IMR-90 (cell line): ENCODE measurements around the gene OGT. TPM values are rescaled to one million over a fixed set of nuclear protein-coding genes. Genes with fewer than 3 reads are reported as not detected.

Source experiments
- ATAC-seq: fragments of 200-7000 bp; cut with Tn5 transposase; 2 replicates; pipeline ENCODE4 v1.9.1; 2020; ENCODE audit warnings: low read depth, mild to moderate bottlenecking, moderate library complexity
- BruUV-seq: library from RNA; stranded (reverse); fragments of 400-500 nt; replicated peaks from 2 replicates; lab custom pipeline; 2021; lab: Mats Ljungman, UMichigan
- CTCF ChIA-PET: fragments of 300-600 bp; formaldehyde crosslinking; extraction: SDS; loops from one replicate; lab custom pipeline; 2021; ENCODE audit warnings: antibody characterized with exemption; lab: Yijun Ruan, JAX
- POLR2A ChIA-PET: fragments of 300-600 bp; sonication (Branson Sonifier 250); formaldehyde crosslinking; loops from one replicate; lab custom pipeline; 2022; ENCODE audit warnings: antibody characterized with exemption; ENCODE audit not compliant: unreplicated experiment; lab: Charles Lee
- DNase-seq: peaks from one replicate; pipeline ENCODE4 v3.0.0; 2013
- H2AFZ ChIP-seq: replicated peaks from 2 replicates; pipeline ENCODE3; 2013; ENCODE audit warnings: low read length, mild to moderate bottlenecking; ENCODE audit not compliant: poor library complexity
- H2AK5ac ChIP-seq: 2 replicates; pipeline ENCODE4 v1.6.1; 2013; ENCODE audit warnings: low read depth, low read length, inconsistent platforms
- H2AK9ac ChIP-seq: replicated peaks from 2 replicates; pipeline ENCODE3; 2013; ENCODE audit warnings: mild to moderate bottlenecking, low read depth, low read length, moderate library complexity; ENCODE audit not compliant: poor library complexity
- H2BK120ac ChIP-seq: 2 replicates; pipeline ENCODE4 v1.6.1; 2013; ENCODE audit warnings: low read depth, low read length, inconsistent platforms
- H2BK15ac ChIP-seq: 3 replicates; pipeline ENCODE4 v1.6.1; 2013; ENCODE audit warnings: low read depth, low read length, inconsistent platforms
- H2BK20ac ChIP-seq: 2 replicates; pipeline ENCODE4 v1.6.1; 2013; ENCODE audit warnings: low read depth, mild to moderate bottlenecking, inconsistent platforms, low read length, moderate library complexity
- H2BK5ac ChIP-seq: 2 replicates; pipeline ENCODE4 v1.6.1; 2013; ENCODE audit warnings: mild to moderate bottlenecking, low read depth, low read length, inconsistent platforms; ENCODE audit not compliant: poor library complexity, severe bottlenecking
- H3K14ac ChIP-seq: replicated peaks from 2 replicates; pipeline ENCODE4 v1.6.1; 2013; ENCODE audit warnings: low read depth, low read length, inconsistent platforms
- H3K18ac ChIP-seq: 2 replicates; pipeline ENCODE4 v1.6.1; 2013; ENCODE audit warnings: low read depth, low read length, control low read depth
- H3K23ac ChIP-seq: 2 replicates; pipeline ENCODE4 v1.6.1; 2013; ENCODE audit warnings: low read depth, low read length, inconsistent platforms
- H3K27ac ChIP-seq: 2 replicates; pipeline ENCODE4 v1.5.1; 2013; ENCODE audit warnings: mild to moderate bottlenecking, control low read depth, low read length; ENCODE audit not compliant: insufficient read depth
- H3K27me3 ChIP-seq: 2 replicates; pipeline ENCODE4 v1.6.1; 2013; ENCODE audit warnings: low read length; ENCODE audit not compliant: control insufficient read depth, insufficient read depth
- H3K36me3 ChIP-seq: 2 replicates; pipeline ENCODE4 v1.6.1; 2013; ENCODE audit warnings: low read length, mixed read lengths; ENCODE audit not compliant: control insufficient read depth, insufficient read depth
- H3K4ac ChIP-seq: 2 replicates; pipeline ENCODE4 v1.6.1; 2013; ENCODE audit warnings: low read depth, low read length, inconsistent platforms
- H3K4me1 ChIP-seq: 2 replicates; pipeline ENCODE4 v1.6.1; 2013; ENCODE audit warnings: low read length, mixed read lengths; ENCODE audit not compliant: control insufficient read depth, insufficient read depth
- H3K4me2 ChIP-seq: 2 replicates; pipeline ENCODE4 v1.6.1; 2013; ENCODE audit warnings: low read depth, mild to moderate bottlenecking, control low read depth, low read length, moderate library complexity
- H3K4me3 ChIP-seq: 2 replicates; pipeline ENCODE4 v1.5.1; 2013; ENCODE audit warnings: low read depth, mild to moderate bottlenecking, control low read depth, low read length, moderate library complexity; ENCODE audit not compliant: insufficient read depth
- H3K56ac ChIP-seq: 2 replicates; pipeline ENCODE4 v1.6.1; 2013; ENCODE audit warnings: low read length, inconsistent platforms; ENCODE audit not compliant: insufficient read depth; ENCODE audit errors: extremely low read depth
- H3K79me1 ChIP-seq, 2 experiments: 2 replicates each; pipeline ENCODE4 v1.6.1; 2013; ENCODE audit warnings: low read length in 2 of 2, inconsistent platforms in 1 of 2, low read depth in 1 of 2
- H3K9ac ChIP-seq: 2 replicates; pipeline ENCODE4 v1.6.1; 2013; ENCODE audit warnings: low read depth, low read length, control low read depth
- H3K9me1 ChIP-seq: 2 replicates; pipeline ENCODE4 v1.6.1; 2013; ENCODE audit warnings: low read length, inconsistent platforms; ENCODE audit not compliant: insufficient read depth
- H3K9me3 ChIP-seq: 2 replicates; pipeline ENCODE4 v1.6.1; 2013; ENCODE audit warnings: low read length; ENCODE audit not compliant: control insufficient read depth, insufficient read depth
- H4K20me1 ChIP-seq: 2 replicates; pipeline ENCODE4 v1.6.1; 2013; ENCODE audit warnings: low read length, inconsistent platforms; ENCODE audit not compliant: insufficient read depth
- H4K5ac ChIP-seq: 2 replicates; pipeline ENCODE4 v1.6.1; 2013; ENCODE audit warnings: mild to moderate bottlenecking, low read depth, low read length, control low read depth
- H4K8ac ChIP-seq, 2 experiments: 2 replicates each; pipeline ENCODE4 v1.6.1; 2013; ENCODE audit warnings: low read depth in 2 of 2, low read length in 2 of 2, control low read depth in 1 of 2, inconsistent platforms in 1 of 2
- H4K91ac ChIP-seq: 2 replicates; pipeline ENCODE4 v1.6.1; 2013; ENCODE audit warnings: low read depth, low read length, inconsistent platforms; ENCODE audit not compliant: insufficient read depth
- CEBPB ChIP-seq: IDR thresholded peaks from 2 replicates; pipeline ENCODE4 v1.6.1; 2012; ENCODE audit warnings: low read depth, low read length, improper control_type of control experiment
- FOS ChIP-seq: fragments of 150-350 bp; IDR thresholded peaks from 2 replicates; pipeline ENCODE4 v1.6.1; 2016; ENCODE audit warnings: low read depth, low read length
- MAZ ChIP-seq: IDR thresholded peaks from 2 replicates; pipeline ENCODE4 v1.6.1; 2012; ENCODE audit warnings: low read depth, mild to moderate bottlenecking, low read length, improper control_type of control experiment, moderate library complexity, borderline replicate concordance
- MXI1 ChIP-seq: IDR thresholded peaks from 2 replicates; pipeline ENCODE4 v1.6.1; 2012; ENCODE audit warnings: low read depth, mild to moderate bottlenecking, low read length, moderate library complexity, borderline replicate concordance
- NFE2L2 ChIP-seq: fragments of 150-350 bp; IDR thresholded peaks from 2 replicates; pipeline ENCODE4 v1.6.1; 2016; ENCODE audit warnings: low read depth, mild to moderate bottlenecking, low read length
- RAD21 ChIP-seq: IDR thresholded peaks from 2 replicates; pipeline ENCODE4 v1.6.1; 2012; ENCODE audit warnings: low read length, improper control_type of control experiment
- RFX5 ChIP-seq: IDR thresholded peaks from 2 replicates; pipeline ENCODE4 v1.8.0; 2012; ENCODE audit warnings: low read depth, mild to moderate bottlenecking, low read length, moderate library complexity
- SMC3 ChIP-seq: fragments of 150-350 bp; IDR thresholded peaks from 2 replicates; pipeline ENCODE4 v1.6.1; 2016; ENCODE audit warnings: low read depth, mild to moderate bottlenecking, antibody characterized with exemption, low read length, moderate library complexity
- WGBS, 2 experiments: methylation state at CpG; one replicate each; pipeline versions ENCODE4 v1.1.5 to v1.1.7; 2013; ENCODE audit warnings: missing lambda C conversion rate in 2 of 2; ENCODE audit not compliant: insufficient read length in 1 of 2; ENCODE audit errors: extremely low coverage in 2 of 2; 5-methylcytosine and 5-hydroxymethylcytosine counted together
- dilution Hi-C: fragments of 300-500 bp; cut with HindIII; formaldehyde crosslinking; loops from one replicate; pipeline ENCODE4 v1.14.3; 2018; ENCODE audit warnings: low sequenced_read_pairs; ENCODE audit not compliant: unreplicated experiment
- in situ Hi-C: fragments of 300-500 bp; cut with MboI; formaldehyde crosslinking; loops from 3 replicates; pipeline ENCODE4 v1.14.3; 2019; ENCODE audit warnings: low sequenced_read_pairs, inconsistent platforms, mixed read lengths
- intact Hi-C: fragments of 100-400 bp; cut with micrococcal nuclease; formaldehyde crosslinking; loops from 2 replicates; pipeline ENCODE4 v1.10.0; 2022
- polyA plus RNA-seq, 3 experiments: library from polyadenylated mRNA; depleted of rRNA; stranded (reverse); fragments of >200 nt; gene quantifications; 2 replicates each; pipeline ENCODE4 v1.2.3, GENCODE V29; 2012; ENCODE audit warnings: low replicate concordance in 1 of 3
- total RNA-seq: library from RNA; depleted of rRNA; stranded (reverse); fragments of >200 nt; gene quantifications from 2 replicates; pipeline ENCODE4 v1.2.3, GENCODE V29; 2012
- TF ChIP-seq, protein P1 (sequence below): fragments of 150-350 bp; IDR thresholded peaks from 2 replicates; pipeline ENCODE4 v1.6.1; 2016; ENCODE audit warnings: low read depth, mild to moderate bottlenecking, low read length, moderate library complexity, borderline replicate concordance
- TF ChIP-seq, protein P2 (sequence below): conservative IDR thresholded peaks from 2 replicates; pipeline ENCODE4 v1.5.1; 2012; ENCODE audit warnings: mild to moderate bottlenecking, low read depth, low read length, improper control_type of control experiment
- TF ChIP-seq, protein P3 (sequence below): fragments of 150-350 bp; IDR thresholded peaks from 2 replicates; pipeline ENCODE4 v1.6.1; 2017; ENCODE audit warnings: mild to moderate bottlenecking, antibody characterized with exemption, low read length, low read depth

Gene OGT
- total and polyA plus RNA-seq, 2 of the 4 experiments (the other 2 are of a cell fraction), result 80.7 to 113 TPM

DNA sequence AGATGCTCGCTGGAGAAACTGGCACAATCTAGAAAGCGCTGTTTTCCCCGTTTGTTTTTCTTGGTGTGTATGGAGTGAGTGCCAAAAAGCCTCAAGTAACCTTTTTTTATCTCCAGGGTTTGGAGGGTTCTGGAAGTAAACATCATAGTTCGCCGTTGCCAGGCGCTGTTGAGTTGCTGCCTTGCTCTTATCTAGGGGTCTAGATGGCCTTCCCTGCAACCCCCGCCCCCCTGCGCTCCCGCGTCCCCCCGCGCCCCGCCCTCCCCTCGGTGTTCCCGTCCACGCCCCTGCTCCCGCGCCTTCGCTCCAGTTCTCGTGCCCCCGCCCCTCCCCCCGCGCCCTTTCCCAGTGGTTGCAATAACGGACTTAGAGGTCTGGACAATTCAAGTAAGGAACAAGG is 44.8 kb downstream of the OGT start:
- intact Hi-C loops, result loop anchor here (10.0 kb wide), 1 partner anchor 193 kb away; no protein-coding TSS in a partner anchor
- POLR2A ChIA-PET, result no interaction called here

More for the DNA sequence above, 44.8 kb downstream of the OGT start:
- no peak overlapping the region for H2AK5ac ChIP-seq
- no peak overlapping the region for H2BK20ac ChIP-seq
- no peak overlapping the region for H2AK9ac ChIP-seq
- peaks cover 0 to 7% of the 10 kb centered on the region in 2 experiments; a peak in 2 of 4 replicates for H3K79me1 ChIP-seq
- no peaks in the 10 kb centered on the region for H3K9me3 ChIP-seq
- no peak overlapping the region for H2BK5ac ChIP-seq
- no peaks in the 10 kb centered on the region; the same call in 1 of the 2 replicates for H3K27me3 ChIP-seq
- H4K5ac ChIP-seq, result no peak overlapping the region
- H4K8ac ChIP-seq, result no peak overlapping the region
- H4K20me1 ChIP-seq, result no peaks in the 10 kb centered on the region; the same call in 1 of the 2 replicates
- ATAC-seq (no peak), DNase-seq (no peak)
- H3K4ac ChIP-seq, result no peak overlapping the region
- no peak overlapping the region for H3K4me2 ChIP-seq
- BruUV-seq, result no TSS peak
- no peak overlapping the region for H3K14ac ChIP-seq
- no peaks in the 10 kb centered on the region for H3K4me1 ChIP-seq
- H2BK120ac ChIP-seq, result no peak overlapping the region
- no peak overlapping the region for H3K27ac ChIP-seq
- 50% methylated on average over 2 of the region's 24 CpGs; no CpG with 5 or more reads in 1 of the 2 experiments for WGBS, 2 experiments
- TF ChIP-seq, protein P1, sequence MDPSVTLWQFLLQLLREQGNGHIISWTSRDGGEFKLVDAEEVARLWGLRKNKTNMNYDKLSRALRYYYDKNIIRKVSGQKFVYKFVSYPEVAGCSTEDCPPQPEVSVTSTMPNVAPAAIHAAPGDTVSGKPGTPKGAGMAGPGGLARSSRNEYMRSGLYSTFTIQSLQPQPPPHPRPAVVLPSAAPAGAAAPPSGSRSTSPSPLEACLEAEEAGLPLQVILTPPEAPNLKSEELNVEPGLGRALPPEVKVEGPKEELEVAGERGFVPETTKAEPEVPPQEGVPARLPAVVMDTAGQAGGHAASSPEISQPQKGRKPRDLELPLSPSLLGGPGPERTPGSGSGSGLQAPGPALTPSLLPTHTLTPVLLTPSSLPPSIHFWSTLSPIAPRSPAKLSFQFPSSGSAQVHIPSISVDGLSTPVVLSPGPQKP, result no peak
- TF ChIP-seq NFE2L2 (no peak), CEBPB (no peak), RAD21 (no peak), RFX5 (no peak), FOS (no peak), SMC3 (no peak), MXI1 (no peak), MAZ (no peak)
- TF ChIP-seq, protein P2, sequence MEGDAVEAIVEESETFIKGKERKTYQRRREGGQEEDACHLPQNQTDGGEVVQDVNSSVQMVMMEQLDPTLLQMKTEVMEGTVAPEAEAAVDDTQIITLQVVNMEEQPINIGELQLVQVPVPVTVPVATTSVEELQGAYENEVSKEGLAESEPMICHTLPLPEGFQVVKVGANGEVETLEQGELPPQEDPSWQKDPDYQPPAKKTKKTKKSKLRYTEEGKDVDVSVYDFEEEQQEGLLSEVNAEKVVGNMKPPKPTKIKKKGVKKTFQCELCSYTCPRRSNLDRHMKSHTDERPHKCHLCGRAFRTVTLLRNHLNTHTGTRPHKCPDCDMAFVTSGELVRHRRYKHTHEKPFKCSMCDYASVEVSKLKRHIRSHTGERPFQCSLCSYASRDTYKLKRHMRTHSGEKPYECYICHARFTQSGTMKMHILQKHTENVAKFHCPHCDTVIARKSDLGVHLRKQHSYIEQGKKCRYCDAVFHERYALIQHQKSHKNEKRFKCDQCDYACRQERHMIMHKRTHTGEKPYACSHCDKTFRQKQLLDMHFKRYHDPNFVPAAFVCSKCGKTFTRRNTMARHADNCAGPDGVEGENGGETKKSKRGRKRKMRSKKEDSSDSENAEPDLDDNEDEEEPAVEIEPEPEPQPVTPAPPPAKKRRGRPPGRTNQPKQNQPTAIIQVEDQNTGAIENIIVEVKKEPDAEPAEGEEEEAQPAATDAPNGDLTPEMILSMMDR, result no peak
- TF ChIP-seq, protein P3, sequence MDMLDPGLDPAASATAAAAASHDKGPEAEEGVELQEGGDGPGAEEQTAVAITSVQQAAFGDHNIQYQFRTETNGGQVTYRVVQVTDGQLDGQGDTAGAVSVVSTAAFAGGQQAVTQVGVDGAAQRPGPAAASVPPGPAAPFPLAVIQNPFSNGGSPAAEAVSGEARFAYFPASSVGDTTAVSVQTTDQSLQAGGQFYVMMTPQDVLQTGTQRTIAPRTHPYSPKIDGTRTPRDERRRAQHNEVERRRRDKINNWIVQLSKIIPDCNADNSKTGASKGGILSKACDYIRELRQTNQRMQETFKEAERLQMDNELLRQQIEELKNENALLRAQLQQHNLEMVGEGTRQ, result no peak
- peaks cover 9% of the 10 kb centered on the region for H3K36me3 ChIP-seq
- H3K56ac ChIP-seq, result no peak overlapping the region
- no peak overlapping the region for H3K23ac ChIP-seq
- in situ Hi-C loops, result no loop called here
- H3K4me3 ChIP-seq, result no peak overlapping the region
- no peak overlapping the region for H2AFZ ChIP-seq
- CTCF ChIA-PET, result no interaction called here
- H3K9ac ChIP-seq, result no peak overlapping the region
- H3K18ac ChIP-seq, result no peak overlapping the region
- dilution Hi-C loops, result no loop called here
- H2BK15ac ChIP-seq, result no peak overlapping the region
- H4K91ac ChIP-seq, result no peak overlapping the region
- no peaks in the 10 kb centered on the region for H3K9me1 ChIP-seq
